Stimulated activated CD4-positive, alpha-beta T cell treated with anti-CD3 and anti-CD28 coated beads, TNF-alpha, amount 100 ng/mL, for 48 hours (primary cell): ENCODE measurements around the gene DMRTB1.

Experiments used
- DNase-seq, 3 donors: peaks; one replicate each; pipeline ENCODE4 v3.0.0-alpha.2; 2020; ENCODE audit warnings: low read depth in 3 of 3

The DMRTB1 gene

GRCh38 chr1:53508056-53508990, 49.1 kb downstream of the DMRTB1 start:
- no peak for DNase-seq

- no peak for DNase-seq
Observed at GRCh38 chr1:53508991-53509666, 49.9 kb downstream of the DMRTB1 start.

- DNase-seq: no peak
Observed at GRCh38 chr1:53509775-53510174, 50.6 kb downstream of the DMRTB1 start.

GRCh38 chr1:53510215-53510614, 51.0 kb downstream of the DMRTB1 start:
- no peak for DNase-seq

GRCh38 chr1:53511323-53511932, 52.2 kb downstream of the DMRTB1 start:
- no peak for DNase-seq

GRCh38 chr1:53511933-53512806, 53.0 kb downstream of the DMRTB1 start:
- no peak for DNase-seq

- DNase-seq: no peak
Observed at GRCh38 chr1:53512807-53513755, 53.9 kb downstream of the DMRTB1 start.

- DNase-seq: no peak
Observed at GRCh38 chr1:53513846-53514245, 54.6 kb downstream of the DMRTB1 start.

- no peak for DNase-seq
Observed at GRCh38 chr1:53514436-53514835, 55.2 kb downstream of the DMRTB1 start.

- no peak for DNase-seq
Observed at GRCh38 chr1:53516181-53516580, 57.0 kb downstream of the DMRTB1 start.
